Neutrophil (primary cell): ENCODE measurements around the gene ZBED4.

Experiments used
- H3K27ac ChIP-seq: fragments of 200-600 bp; sonication (generic); 2 replicates; pipeline ENCODE4 v1.5.1; 2016; ENCODE audit warnings: mild to moderate bottlenecking, moderate library complexity
- H3K27me3 ChIP-seq: fragments of 200-600 bp; sonication (generic); 2 replicates; pipeline ENCODE4 v1.6.0; 2016; ENCODE audit warnings: mild to moderate bottlenecking
- H3K36me3 ChIP-seq: fragments of 200-600 bp; sonication (generic); 2 replicates; pipeline ENCODE4 v1.5.1; 2017
- H3K4me1 ChIP-seq, 2 experiments: fragments of 200-600 bp in 1 of 2; sonication (generic) in 1 of 2; 1 replicate in 1 of 2; 2 replicates in 1 of 2; pipeline versions ENCODE4 v1.5.1 to v1.6.1; 2013 to 2016; ENCODE audit warnings: low read depth in 1 of 2, low read length in 1 of 2, mild to moderate bottlenecking in 1 of 2, moderate library complexity in 1 of 2; ENCODE audit not compliant: control insufficient read depth in 1 of 2, insufficient read depth in 1 of 2
- H3K4me3 ChIP-seq, 2 experiments: fragments of 200-600 bp in 1 of 2; sonication (generic) in 1 of 2; 1 replicate in 1 of 2; 2 replicates in 1 of 2; pipeline ENCODE4 v1.5.1; 2013 to 2016; ENCODE audit warnings: low read depth in 1 of 2, low read length in 1 of 2, mild to moderate bottlenecking in 1 of 2, moderate library complexity in 1 of 2
- H3K9me3 ChIP-seq: fragments of 200-600 bp; sonication (generic); 2 replicates; pipeline ENCODE4 v1.5.1; 2016
- CTCF ChIP-seq: fragments of 200-600 bp; sonication (generic); IDR thresholded peaks from 2 replicates; pipeline ENCODE4 v1.5.1; 2016; ENCODE audit warnings: antibody characterized with exemption

The ZBED4 gene

GRCh38 chr22:49910229-49911155 is 56.8 kb downstream of the ZBED4 start:
- no peaks in the 10 kb centered on the region for H3K4me1 ChIP-seq
- no peak for TF ChIP-seq CTCF
- no peak overlapping the region for H3K27ac ChIP-seq
- H3K27me3 ChIP-seq: no peaks in the 10 kb centered on the region
- H3K4me3 ChIP-seq: no peak overlapping the region
- H3K9me3 ChIP-seq: no peaks in the 10 kb centered on the region
- peaks cover 63% of the 10 kb centered on the region for H3K36me3 ChIP-seq

- no peak for TF ChIP-seq CTCF
- H3K27me3 ChIP-seq: no peaks in the 10 kb centered on the region
- no peak overlapping the region for H3K27ac ChIP-seq
- H3K9me3 ChIP-seq: no peaks in the 10 kb centered on the region
- H3K4me1 ChIP-seq: peaks cover 2% of the 10 kb centered on the region in 2 experiments
- H3K36me3 ChIP-seq: peaks cover 47% of the 10 kb centered on the region
- H3K4me3 ChIP-seq: no peak overlapping the region
These were observed 58.4 kb downstream of the ZBED4 start for GRCh38 chr22:49911881-49912625.

GRCh38 chr22:49913026-49913425 is 59.4 kb downstream of the ZBED4 start:
- H3K4me1 ChIP-seq: peaks cover 10 to 11% of the 10 kb centered on the region in 2 experiments
- H3K4me3 ChIP-seq: no peak overlapping the region
- no peak for TF ChIP-seq CTCF
- peaks cover 38% of the 10 kb centered on the region for H3K36me3 ChIP-seq
- no peak overlapping the region for H3K27ac ChIP-seq
- H3K9me3 ChIP-seq: no peaks in the 10 kb centered on the region
- H3K27me3 ChIP-seq: no peaks in the 10 kb centered on the region

GRCh38 chr22:49913446-49913845 is 59.8 kb downstream of the ZBED4 start:
- H3K9me3 ChIP-seq: no peaks in the 10 kb centered on the region
- no peak overlapping the region for H3K27ac ChIP-seq
- H3K4me1 ChIP-seq: peaks cover 10 to 12% of the 10 kb centered on the region in 2 experiments
- peaks cover 35% of the 10 kb centered on the region for H3K36me3 ChIP-seq
- no peak overlapping the region for H3K4me3 ChIP-seq
- no peak for TF ChIP-seq CTCF
- H3K27me3 ChIP-seq: no peaks in the 10 kb centered on the region

GRCh38 chr22:49914256-49914655 is 60.6 kb downstream of the ZBED4 start:
- Histone ChIP-seq H3K4me3 (no peak overlapping the region), H3K36me3 (peaks cover 28% of the 10 kb centered on the region), H3K9me3 (no peaks in the 10 kb centered on the region), H3K27ac (no peak overlapping the region), H3K4me1 (peaks cover 15 to 19% of the 10 kb centered on the region in 2 experiments), H3K27me3 (no peaks in the 10 kb centered on the region)
- no peak for TF ChIP-seq CTCF
